Esophagus squamous epithelium (tissue), 4 donors: ENCODE measurements around the gene NF2.

Source experiments
- CTCF ChIP-seq, 6 experiments: fragments of 450-650 bp in 4 of 6; fragments of 200-600 bp in 2 of 6; sonication (generic) in 2 of 6; IDR thresholded peaks; one replicate each; pipeline ENCODE4 v1.5.1; 2016 to 2019; ENCODE audit warnings: antibody characterized with exemption in 6 of 6, mild to moderate bottlenecking in 4 of 6, moderate library complexity in 4 of 6
- POLR2A ChIP-seq, 4 donors: fragments of 450-650 bp; IDR thresholded peaks; one replicate each; pipeline ENCODE4 v1.6.1; 2017; ENCODE audit warnings: antibody characterized with exemption in 4 of 4, mild to moderate bottlenecking in 4 of 4, moderate library complexity in 3 of 4

DNA sequence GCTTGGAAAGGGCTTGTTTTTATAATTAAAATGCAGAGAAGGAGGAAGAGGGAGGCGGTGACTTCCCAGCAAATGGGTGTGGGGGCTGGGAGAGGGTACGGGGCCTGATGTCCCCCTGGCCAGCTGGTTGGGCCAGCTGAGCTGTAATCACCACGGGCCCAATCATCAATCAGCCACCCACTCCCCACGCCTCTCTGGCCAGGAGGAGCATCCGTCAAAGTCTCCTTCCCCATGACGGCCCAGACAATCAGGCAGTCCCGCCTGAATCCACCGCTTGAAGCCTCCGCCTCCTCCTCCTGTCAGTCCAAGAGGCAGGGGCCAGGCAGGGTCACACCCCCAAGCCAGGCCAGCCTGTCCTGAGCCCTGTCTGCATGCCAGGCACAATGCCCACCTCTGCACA, 103.1 kb downstream of the NF2 start:
- no peak for TF ChIP-seq CTCF (IDR thresholded peaks at IDR 0.05)
- no peak for TF ChIP-seq POLR2A (IDR thresholded peaks at IDR 0.05)
